PC-3 (cell line): ENCODE measurements around the gene TPRN. TPM values are rescaled to one million over a fixed set of nuclear protein-coding genes. Genes with fewer than 3 reads are reported as not detected.

Source experiments
- ATAC-seq: fragments of 200-7000 bp; cut with Tn5 transposase; 2 replicates; pipeline ENCODE4 v1.9.1; 2020; ENCODE audit warnings: mild to moderate bottlenecking, moderate library complexity
- BruUV-seq: library from RNA; stranded (reverse); fragments of 400-500 nt; replicated peaks from 2 replicates; lab custom pipeline; 2021; lab: Mats Ljungman, UMichigan
- CTCF ChIA-PET: fragments of 300-600 bp; sonication (Branson Sonifier 250); formaldehyde crosslinking; loops from one replicate; lab custom pipeline; 2022; ENCODE audit warnings: antibody characterized with exemption; lab: Charles Lee
- POLR2A ChIA-PET: fragments of 300-600 bp; sonication (Branson Sonifier 250); formaldehyde crosslinking; loops from one replicate; lab custom pipeline; 2022; ENCODE audit warnings: antibody characterized with exemption; ENCODE audit not compliant: unreplicated experiment; lab: Charles Lee
- DNase-seq: peaks from one replicate; pipeline ENCODE4 v3.0.0-alpha.2; 2015
- H2AFZ ChIP-seq: fragments of 300-600 bp; sonication (generic); 2 replicates; pipeline ENCODE4 v1.6.0; 2016; ENCODE audit warnings: antibody characterized with exemption, low read length
- H3F3A ChIP-seq: fragments of 300-600 bp; sonication (generic); one replicate; pipeline ENCODE4 v1.6.0; 2017; ENCODE audit warnings: antibody characterized with exemption, low read length, control low read depth, mild to moderate bottlenecking; ENCODE audit not compliant: unreplicated experiment
- H3K27ac ChIP-seq: fragments of 300-600 bp; sonication (generic); 2 replicates; pipeline ENCODE4 v1.5.1; 2016; ENCODE audit warnings: mild to moderate bottlenecking, low read length
- H3K27me3 ChIP-seq: fragments of 300-600 bp; sonication (generic); 2 replicates; pipeline ENCODE4 v1.6.1; 2016; ENCODE audit warnings: low read length, mixed read lengths
- H3K36me3 ChIP-seq: fragments of 300-600 bp; sonication (generic); 2 replicates; pipeline ENCODE4 v1.6.1; 2016; ENCODE audit warnings: low read depth, mixed run types, low read length, mixed read lengths
- H3K4me1 ChIP-seq: fragments of 300-600 bp; sonication (generic); 2 replicates; pipeline ENCODE4 v1.5.1; 2016; ENCODE audit warnings: low read length; ENCODE audit not compliant: insufficient read depth
- H3K4me2 ChIP-seq: fragments of 300-600 bp; sonication (generic); 2 replicates; pipeline ENCODE4 v1.6.0; 2016; ENCODE audit warnings: low read length
- H3K4me3 ChIP-seq: fragments of 300-600 bp; sonication (generic); 2 replicates; pipeline ENCODE4 v1.5.1; 2016; ENCODE audit warnings: mild to moderate bottlenecking, low read length, mixed read lengths
- H3K79me2 ChIP-seq: fragments of 300-600 bp; sonication (generic); 2 replicates; pipeline ENCODE4 v1.6.1; 2017; ENCODE audit warnings: low read length, mixed read lengths
- H3K9ac ChIP-seq: fragments of 300-600 bp; sonication (generic); 2 replicates; pipeline ENCODE4 v1.6.0; 2016; ENCODE audit warnings: mild to moderate bottlenecking, low read length
- H3K9me2 ChIP-seq: fragments of 300-600 bp; sonication (generic); replicated peaks from 2 replicates; pipeline ENCODE4 v1.6.1; 2016; ENCODE audit warnings: mixed run types, low read length, mixed read lengths
- H3K9me3 ChIP-seq: fragments of 300-600 bp; sonication (generic); 2 replicates; pipeline ENCODE4 v1.6.1; 2016; ENCODE audit warnings: low read length, mixed read lengths
- H4K20me1 ChIP-seq: fragments of 300-600 bp; sonication (generic); 2 replicates; pipeline ENCODE4 v1.6.1; 2016; ENCODE audit warnings: low read length, mixed read lengths
- CTCF ChIP-seq: fragments of 300-600 bp; sonication (generic); conservative IDR thresholded peaks from 2 replicates; pipeline ENCODE4 v1.5.1; 2017; ENCODE audit warnings: antibody characterized with exemption, low read depth, mild to moderate bottlenecking, low read length
- EZH2 ChIP-seq: fragments of 300-600 bp; sonication (generic); IDR thresholded peaks from one replicate; pipeline ENCODE4 v1.6.1; 2017; ENCODE audit warnings: antibody characterized with exemption, mild to moderate bottlenecking, low read length; ENCODE audit not compliant: unreplicated experiment
- EZH2phosphoT487 ChIP-seq: fragments of 300-600 bp; sonication (generic); IDR thresholded peaks from 2 replicates; pipeline ENCODE4 v1.6.1; 2018; ENCODE audit warnings: mild to moderate bottlenecking, antibody characterized with exemption, low read length, borderline replicate concordance
- intact Hi-C: fragments of 100-400 bp; cut with micrococcal nuclease; formaldehyde crosslinking; loops from 2 replicates; pipeline ENCODE4 v1.9.0; 2023
- total RNA-seq: library from RNA; depleted of rRNA; stranded (reverse); fragments of >200 nt; gene quantifications from 2 replicates; pipeline ENCODE4 v1.2.3, GENCODE V29; 2014

The TPRN gene
- total RNA-seq, 1 experiment from 2014 or later = 11.3 TPM

DNA sequence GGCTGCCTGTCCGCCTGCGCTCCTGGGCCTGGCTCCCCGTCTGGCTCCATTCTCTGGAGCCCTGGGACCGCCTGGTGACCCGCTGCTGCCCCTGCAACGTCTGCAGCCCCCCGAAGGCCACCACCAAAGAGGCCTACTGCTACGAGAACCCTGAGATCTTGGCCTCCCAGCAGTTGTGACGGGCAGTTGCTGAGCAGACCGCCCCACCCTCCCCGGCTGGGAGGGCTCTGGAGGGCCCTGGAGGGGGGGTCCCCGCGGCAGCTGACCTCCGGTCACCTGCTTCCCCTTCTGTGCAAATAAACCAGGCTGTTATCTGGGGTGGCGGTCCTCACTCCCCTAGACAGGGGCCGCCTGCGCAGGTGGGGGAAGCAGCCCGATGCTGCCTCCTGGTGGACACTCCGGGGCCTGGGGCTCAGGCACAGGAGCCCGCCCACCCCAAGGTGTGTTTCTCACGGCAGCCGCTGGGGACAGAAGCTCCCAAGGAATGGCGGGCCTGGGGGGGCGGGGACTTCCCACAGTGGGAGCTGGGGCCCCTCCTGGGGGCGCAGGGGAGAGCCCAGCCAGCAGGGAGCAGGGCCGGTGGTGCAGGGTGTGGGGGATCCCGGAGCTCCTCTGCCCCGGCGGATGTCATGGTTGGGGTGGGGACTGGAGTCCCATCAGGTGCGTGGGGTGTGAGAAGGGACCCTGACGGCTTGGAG, 35.8 kb upstream of the TPRN start:
- POLR2A ChIA-PET = no interaction called here
- no peaks in the 10 kb centered on the region for H3K27me3 ChIP-seq
- H3K4me1 ChIP-seq = peaks cover 22% of the 10 kb centered on the region
- no peak overlapping the region for H3K27ac ChIP-seq
- CTCF ChIA-PET = interaction anchor here (0.5 to 1.0 kb wide), 5 partner anchors 9 to 166 kb away, joined by 3 to 8 read pairs (median 4); partner anchors contain the start of gene RNF224
- H3K9ac ChIP-seq = no peak overlapping the region
- no peaks in the 10 kb centered on the region for H4K20me1 ChIP-seq
- H3F3A ChIP-seq = no peaks in the 10 kb centered on the region
- peak; percentile 92 for TF ChIP-seq CTCF
- no peak for TF ChIP-seq EZH2
- no peak overlapping the region for H2AFZ ChIP-seq
- ATAC-seq (peak; percentile 20), DNase-seq (peak; percentile 74)
- no TSS peak for BruUV-seq
- intact Hi-C loops = no loop called here
- H3K79me2 ChIP-seq = peaks cover 25% of the 10 kb centered on the region
- H3K36me3 ChIP-seq = no peaks in the 10 kb centered on the region
- no peaks in the 10 kb centered on the region for H3K9me3 ChIP-seq
- H3K9me2 ChIP-seq = no peaks in the 10 kb centered on the region
- H3K4me3 ChIP-seq = no peak overlapping the region
- H3K4me2 ChIP-seq = no peak overlapping the region

- Histone ChIP-seq H3K9me2 (no peaks in the 10 kb centered on the region), H3F3A (no peaks in the 10 kb centered on the region), H3K4me2 (no peak overlapping the region), H3K4me1 (peaks cover 22% of the 10 kb centered on the region), H3K9me3 (no peaks in the 10 kb centered on the region), H2AFZ (no peak overlapping the region), H3K27me3 (no peaks in the 10 kb centered on the region), H3K4me3 (no peak overlapping the region), H4K20me1 (no peaks in the 10 kb centered on the region), H3K36me3 (no peaks in the 10 kb centered on the region), H3K27ac (no peak overlapping the region), H3K79me2 (peaks cover 25% of the 10 kb centered on the region), H3K9ac (no peak overlapping the region)
- no peak for DNase-seq
- TF ChIP-seq EZH2 = no peak
- TF ChIP-seq CTCF = no peak
- no peak for TF ChIP-seq EZH2phosphoT487
- ChIA-PET CTCF (interaction anchor here (1.0 kb wide), 2 partner anchors 8 to 18 kb away, joined by 3 to 7 read pairs; partner anchors contain the start of gene RNF224), POLR2A (no interaction called here)
- no peak for ATAC-seq
- intact Hi-C loops = no loop called here
- no TSS peak for BruUV-seq
Observed at GRCh38 chr9:137235424-137236237, 35.1 kb upstream of the TPRN start.
